Fibroblast of skin of scalp (primary cell): ENCODE results near the gene CEP104.

Source experiments
- DNase-seq: peaks from one replicate; pipeline ENCODE4 v3.0.0-alpha.2; 2013

The CEP104 gene

DNA sequence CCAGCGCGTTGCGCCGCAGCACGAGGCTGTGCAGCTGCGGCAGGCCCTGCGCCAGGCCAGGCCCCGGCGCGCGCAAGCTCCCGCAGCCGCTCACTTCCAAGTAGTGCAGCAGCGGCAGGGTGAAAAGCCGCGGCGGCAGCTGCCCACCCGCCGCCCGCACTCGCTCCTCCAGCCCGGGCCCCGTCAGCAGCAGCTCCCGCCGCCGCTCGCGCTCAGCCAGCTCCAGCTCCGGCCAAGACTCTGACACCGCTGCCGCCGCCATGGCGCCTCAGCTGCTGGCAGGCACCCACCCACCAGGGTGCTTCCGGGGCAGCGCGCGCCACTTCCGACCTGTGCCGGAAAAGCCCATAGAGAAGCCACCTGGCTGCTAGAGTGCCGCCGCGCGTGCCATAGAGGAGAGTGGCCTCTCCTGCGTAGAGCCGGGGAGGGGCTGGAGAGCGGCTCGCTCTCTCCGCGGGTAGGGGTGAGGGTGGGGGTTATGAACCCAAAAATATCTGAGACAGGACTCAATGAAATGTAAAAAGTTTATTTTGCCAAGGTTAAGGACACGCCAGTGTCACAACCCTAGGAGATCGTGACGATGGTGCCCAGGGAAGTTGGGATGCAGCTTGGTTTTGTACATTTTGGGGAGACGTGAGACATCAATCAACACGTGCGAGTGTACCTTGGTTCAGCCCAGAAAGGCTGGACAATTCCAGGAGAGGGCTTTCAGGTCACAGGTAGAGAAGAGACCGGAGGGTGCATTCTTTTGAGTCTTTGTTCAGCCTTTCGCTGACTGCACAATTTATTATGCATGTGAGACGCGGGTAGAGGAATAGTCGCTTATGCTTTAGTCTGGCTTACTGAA, 60.6 kb downstream of the CEP104 start, which contains the start of gene LRRC47:
LRRC47 (minus strand) TSS at position 284 of the 847 bp plus-strand sequence; CDS start at position 262, 22 bp downstream.
- peak; percentile 90 for DNase-seq

DNA sequence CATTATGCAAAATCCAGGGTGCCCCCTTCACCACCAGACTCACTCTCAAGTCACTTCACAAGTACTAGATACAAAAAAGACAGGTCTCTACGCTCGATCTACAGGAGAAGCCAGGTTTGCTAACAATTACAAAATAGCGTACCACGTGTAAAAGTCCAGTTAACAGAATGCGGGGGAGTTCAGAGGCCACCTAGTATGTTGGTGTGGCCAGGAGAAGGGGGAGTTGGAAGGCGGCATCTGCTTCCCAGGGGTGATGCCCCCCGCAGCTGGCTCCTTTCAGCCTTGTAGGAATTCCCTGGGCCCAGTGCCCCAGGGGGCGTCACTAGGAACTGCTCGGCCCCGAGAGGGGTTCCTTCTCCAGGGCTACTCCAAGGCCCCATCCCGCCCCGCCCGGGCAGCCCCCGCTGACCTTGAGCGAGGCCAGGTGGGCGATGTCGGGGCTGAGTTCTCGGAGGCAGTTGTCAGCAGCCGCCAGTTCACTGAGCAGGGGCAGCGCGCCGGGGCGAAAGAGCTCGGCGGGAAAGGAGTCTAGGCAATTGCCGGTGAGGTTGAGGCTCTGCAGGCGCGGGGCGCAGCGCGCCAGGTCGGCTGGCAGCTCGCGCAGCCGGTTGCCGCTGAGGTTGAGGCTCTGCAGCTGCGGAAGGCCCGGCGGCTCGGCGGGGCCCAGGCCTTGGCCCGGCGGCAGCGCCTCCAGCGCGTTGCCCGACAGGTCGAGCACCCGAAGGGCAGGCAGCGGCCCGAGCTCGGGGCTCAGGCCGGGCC, 61.4 kb downstream of the CEP104 start:
- DNase-seq = no peak

DNA sequence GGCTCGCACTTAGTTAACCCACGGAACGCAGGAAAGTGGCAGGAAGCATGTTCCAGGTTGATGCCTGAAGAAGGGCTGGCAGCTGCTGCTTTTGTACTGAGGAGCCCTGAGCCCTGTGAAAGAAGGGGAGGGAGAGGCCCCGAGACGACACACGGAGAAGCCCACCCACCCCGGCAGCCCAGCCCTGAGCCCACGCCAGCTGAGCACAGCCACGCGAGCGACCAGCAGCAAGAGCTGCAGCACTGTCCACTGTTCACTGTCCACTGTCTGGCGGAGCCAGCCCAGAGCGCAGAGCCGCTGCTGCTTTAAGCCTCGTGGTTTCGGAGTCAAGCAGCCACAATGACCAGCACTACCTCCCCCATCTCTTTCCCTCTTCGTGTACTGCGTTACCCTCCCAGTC, 66.1 kb downstream of the CEP104 start:
- DNase-seq = no peak

DNA sequence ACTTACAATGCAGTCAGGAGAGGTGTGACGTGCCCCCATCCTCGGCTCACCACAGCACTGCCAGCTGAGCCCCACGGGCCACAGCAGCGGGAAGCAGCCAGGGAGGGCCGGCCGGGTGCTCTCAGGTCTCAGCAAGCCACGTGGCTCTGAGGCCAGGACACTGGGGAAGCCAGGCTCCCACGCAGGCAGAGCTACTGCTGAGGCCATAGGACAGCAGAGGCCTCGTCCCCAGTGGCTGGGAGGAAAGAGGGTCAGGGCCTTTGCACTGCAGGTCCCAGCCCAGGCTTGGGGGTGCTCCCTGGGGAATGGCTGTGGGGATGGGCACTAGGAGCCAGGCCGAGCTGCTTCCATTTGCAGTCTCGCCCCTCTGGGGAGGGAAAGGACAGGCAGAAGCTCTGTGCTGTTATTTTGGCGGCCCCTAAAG, 66.5 kb downstream of the CEP104 start:
- no peak for DNase-seq

DNA sequence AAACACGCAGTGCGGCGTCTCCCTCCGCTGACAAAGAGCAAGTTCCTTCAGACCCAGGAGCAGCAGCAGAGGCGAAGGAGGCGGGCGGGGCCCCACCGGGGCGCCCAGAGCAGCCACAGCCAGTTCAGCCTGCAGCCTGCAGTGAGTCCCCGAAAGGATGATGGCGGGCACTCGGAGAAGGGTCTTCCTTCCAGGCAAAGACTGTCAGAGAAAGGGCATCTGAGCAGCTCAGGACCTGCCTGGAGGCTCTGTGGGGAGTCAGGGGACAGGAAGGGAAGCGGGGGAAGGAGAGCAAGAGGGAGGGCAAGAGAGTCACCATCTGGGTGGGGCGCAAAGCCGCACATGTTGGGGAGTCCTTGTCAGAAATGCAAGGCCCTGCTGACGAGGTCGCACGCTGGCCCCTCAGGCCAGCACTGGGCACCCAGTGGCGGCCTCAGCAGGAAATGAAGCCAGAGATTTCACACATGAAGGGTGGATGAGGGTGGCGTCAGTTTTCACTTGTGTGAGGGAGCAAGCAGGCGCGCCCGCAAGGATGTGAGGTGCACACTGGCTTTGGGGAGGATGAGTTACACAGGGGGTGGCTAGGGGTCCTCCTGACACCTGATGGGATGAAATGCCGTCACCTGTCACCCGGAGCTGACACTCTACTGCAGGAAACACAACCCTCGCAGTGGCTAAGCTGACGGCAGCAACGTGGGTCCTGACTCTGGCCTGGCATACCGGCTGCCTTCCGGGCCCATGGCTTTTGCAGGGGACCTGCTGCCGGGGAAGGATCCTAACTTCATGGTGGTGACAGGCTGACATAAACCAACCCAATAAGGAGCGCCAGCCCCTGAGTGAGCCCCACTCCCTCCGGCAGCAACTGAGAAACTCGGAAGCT, 67.3 kb downstream of the CEP104 start:
- no peak for DNase-seq

DNA sequence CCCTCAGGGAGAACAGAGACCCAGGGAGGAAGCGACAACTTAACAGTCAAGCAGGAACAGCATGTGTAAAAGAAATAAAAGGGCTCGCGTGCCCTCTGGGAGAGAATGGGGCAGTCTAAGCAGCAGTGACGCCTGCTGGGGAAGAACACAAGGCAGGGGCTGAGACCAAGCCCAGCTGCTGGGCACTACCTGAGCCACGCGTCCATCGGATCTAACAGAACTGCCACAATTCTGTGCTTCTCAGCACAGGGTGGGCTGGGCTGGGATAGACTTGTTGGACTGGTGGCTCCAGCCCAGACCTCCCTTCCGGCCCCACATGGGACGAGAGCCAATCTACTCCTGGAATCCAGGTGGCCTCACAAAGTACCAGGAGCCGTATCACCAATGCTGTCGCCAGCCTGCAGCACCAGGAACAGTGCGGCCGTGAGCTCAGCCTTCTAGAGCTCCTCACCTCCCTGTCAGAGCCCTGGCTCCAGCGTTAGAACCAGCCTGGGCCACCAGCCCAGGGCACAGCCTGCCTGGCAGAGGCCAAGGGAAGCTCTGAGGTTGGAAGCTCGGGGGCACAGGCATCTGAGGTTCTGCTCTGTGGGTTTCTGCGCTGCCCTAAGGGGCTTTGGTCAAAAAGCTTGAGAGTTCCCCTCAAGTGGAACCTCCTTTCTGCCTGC, 68.1 kb downstream of the CEP104 start:
- DNase-seq = no peak

DNA sequence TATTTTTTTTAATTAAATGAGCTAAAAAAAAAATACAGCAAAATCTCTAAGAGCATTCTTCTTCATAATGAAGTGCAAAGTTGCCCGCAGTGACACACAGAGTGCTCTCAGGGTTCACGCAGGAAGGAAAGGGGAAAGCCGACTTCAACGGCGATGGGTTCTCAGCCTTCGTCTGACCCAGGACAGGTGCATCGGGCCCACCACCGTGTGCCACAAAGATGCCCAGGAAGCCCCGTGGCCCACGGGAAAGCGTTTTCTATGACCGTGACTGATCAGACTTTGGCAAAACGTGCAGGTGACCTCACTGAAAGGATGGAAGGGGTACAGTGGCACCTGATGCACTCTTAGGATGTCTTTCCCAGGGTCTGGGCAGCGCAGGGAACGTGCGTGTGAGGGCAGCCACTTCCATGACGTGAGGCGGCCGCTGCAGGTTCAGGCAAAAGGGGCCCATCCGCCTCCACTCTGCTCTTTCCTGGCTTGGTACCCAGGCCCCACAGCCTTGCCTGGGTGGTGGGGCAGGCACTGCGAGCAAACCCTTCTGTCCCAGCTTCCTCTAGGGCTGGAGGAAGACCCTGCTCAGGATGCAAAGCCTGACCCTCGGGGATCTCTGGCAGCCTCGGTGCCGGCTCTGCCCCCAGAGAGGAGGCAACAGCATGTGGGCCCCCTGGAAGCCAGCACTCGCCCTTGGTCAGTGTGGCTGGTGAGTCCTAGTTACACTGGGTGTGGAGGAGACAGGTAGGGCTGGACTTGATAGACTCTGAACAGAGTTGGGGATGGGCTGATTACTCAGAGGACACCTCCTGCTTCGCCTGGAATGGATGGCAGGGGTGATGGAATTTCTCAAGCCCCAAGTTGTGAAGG, 69.0 kb downstream of the CEP104 start:
- no peak for DNase-seq

DNA sequence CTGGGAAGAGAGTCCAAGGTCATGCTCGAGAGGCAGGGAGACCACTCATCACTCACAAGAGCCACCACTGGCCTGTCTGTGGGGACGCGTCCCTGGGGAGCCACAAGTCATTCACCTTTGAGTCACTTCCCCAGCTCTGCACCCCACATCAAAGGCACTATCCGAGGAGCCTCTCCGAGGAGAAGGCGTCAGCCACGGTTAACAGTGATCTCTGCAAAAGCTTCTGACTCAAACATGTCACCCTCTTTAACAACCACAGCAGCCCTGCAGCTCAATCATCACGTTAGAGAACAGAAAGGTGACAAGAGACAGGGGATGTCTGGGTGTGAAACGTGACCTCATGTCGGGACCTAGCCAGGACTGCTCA, 69.7 kb downstream of the CEP104 start:
- DNase-seq = no peak

DNA sequence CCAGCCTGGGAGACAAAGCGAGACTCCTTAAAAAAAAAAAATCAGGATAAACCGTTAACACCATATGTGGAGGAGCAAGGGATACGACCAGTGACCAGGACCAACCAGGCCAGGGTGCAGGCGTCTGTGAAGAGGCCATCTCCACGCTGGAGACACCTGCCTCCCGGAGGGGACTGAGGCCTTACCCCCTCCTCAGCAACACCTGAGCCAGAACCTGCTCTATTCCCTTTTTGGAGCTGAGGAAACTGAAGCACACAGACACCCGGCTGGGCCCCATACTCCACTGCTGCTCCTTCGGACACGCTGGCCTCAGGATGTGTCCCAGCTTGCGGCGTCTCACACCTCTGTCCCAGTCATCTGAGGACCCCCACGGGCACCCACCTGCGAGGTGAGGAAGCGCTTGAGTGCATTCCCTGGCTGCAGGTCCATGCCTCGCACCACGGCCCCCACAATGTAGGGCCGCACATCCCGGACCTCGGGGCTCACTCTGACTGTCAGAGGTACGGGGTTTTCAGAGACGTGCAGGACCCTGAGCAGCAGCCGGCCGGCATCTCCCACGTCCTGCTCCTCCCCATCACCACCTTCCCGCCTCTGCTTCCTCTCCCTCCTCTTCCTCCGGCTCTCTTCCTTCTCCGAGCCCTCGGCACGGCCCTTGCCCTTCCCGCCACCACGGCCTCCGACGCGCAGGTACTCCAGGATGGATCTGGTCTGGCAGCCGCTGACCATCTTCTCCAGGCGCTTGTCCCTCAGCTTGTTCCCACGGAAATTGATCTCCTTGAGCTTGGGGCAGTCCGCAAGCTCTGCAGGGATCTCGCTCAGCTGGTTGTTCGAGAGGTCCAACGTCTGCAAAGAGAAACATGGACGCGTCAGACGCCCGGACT, 70.3 kb downstream of the CEP104 start:
- DNase-seq = no peak

DNA sequence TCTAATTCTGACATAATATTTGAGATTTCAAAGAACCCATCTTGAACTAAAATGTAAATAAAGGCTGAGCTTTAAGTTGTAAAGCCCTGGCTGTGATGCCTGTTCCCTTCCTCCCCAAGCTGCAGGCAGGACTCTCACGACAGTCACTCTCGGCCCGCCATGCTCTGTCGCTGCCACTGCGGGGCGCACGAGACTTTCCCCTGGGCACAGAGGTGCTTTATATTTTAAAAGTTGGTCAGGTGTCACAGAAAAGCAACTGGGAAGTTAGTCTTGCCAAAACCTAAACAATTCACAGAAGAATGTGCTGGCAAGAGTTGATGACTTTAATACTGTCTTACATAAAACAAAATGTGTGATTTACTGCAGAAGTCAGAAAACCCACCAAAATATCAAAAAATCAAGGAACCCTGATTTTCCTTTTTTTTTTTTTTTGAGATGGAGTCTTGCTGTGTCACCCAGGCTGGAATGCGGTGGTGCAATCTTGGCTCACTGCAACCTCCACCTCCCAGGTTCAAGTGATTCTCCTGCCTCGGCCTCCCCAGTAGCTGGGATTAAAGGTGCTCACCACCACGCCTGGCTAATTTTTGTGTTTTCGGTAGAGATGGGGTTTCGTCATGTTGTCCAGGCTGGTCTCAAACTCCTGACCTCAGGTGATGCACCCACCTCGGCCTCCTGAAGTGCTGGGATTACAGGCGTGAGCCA, 71.4 kb downstream of the CEP104 start:
- DNase-seq = no peak

DNA sequence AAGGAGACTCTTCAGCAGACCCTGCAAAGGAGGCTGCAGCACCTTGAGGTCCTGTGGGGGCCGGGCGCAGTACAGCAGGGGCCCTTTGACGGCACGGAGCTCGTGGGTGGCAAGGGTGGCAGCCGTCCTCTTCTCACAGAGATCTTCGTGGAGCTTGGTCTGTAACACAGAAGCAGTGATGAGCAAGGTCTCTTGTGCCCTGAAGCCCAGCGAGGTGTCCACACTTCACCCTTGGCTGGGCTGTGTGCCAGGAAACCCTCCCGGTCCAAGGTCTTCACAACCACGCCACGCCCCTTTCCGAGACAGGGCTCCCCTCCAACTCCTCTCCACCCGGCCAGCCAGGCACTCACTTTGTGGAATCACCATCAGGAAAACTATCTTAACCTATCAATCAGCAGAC, 72.0 kb downstream of the CEP104 start:
- no peak for DNase-seq

DNA sequence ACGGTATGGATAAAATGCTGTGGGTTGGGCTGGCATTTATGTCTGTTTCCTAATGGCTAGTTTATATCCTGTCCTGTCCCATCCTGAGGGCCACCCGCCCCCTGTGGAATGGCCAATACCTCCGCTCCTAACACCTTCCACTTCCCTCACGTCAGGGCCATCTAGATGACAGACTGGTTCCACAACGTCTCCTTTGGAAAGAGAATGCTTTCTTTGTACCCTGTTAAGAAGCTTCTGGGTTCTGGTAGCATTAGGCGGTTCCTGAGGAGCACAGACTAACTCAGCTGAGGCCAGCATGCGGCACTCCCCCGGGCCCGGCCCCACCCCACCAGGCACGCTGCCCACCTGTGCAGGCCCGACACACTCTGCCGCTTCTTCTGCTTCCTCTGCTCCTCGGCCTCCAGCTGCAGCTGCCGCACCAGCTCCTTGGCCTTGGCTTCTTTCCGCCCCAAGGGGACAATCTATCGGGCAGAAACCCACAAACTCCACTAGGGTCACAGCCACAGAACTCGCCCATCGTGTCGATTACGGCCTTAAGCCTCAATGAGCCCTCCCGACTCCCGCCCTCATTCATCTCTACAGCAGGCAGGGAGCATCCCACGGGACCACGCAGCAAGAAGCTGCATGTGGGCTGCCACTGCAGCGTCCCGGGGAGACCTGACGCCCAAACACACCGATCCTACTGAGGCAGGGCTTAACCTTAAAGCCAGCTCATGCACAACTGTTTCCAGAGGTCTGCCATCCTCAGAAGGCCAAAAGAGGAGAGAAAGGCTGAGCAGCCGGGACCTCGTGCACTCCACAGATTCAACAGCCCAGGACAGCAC, 73.1 kb downstream of the CEP104 start:
- DNase-seq = no peak

DNA sequence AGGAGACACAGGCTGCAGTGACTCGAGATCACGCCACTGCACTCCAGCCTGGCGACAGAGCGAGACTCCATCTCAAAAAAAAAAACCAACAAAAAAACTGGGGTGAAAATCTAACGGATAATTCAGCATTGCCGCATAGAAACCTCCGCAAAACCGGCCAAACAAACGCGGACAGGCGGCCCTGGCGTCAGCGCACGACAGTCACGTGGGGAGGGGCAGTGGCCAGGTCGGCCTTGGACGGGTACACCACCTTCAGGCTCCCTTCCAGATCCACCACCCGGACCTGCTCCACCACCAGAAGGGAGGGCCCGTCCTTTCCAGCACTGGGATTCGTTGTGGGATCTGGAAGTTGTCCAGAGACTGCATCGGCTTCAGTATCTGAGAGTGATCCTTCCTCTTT, 76.1 kb downstream of the CEP104 start:
- DNase-seq = no peak

DNA sequence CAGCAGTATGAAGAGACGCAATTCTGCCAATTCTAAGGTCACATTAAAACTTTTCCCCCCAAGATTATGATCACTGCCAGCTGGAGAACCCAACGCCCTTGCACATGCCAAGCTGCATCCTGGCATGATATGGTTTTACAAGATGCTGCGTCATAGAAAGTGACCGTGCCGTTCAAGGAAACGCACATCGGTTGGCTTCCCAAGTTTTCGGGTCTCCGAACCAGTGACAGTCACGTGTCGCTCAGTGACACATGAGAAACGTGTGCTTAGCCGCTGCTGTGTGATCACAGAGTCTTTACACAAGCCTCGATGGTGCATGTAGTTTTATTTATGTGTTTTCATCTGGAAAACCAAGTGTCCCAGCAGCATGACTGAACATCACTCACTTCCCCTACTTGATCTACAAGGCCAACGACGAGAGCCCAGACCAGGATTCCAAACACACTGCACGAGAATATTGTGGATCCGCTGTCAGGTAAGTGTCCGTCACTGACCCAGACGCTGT, 77.0 kb downstream of the CEP104 start:
- no peak for DNase-seq

DNA sequence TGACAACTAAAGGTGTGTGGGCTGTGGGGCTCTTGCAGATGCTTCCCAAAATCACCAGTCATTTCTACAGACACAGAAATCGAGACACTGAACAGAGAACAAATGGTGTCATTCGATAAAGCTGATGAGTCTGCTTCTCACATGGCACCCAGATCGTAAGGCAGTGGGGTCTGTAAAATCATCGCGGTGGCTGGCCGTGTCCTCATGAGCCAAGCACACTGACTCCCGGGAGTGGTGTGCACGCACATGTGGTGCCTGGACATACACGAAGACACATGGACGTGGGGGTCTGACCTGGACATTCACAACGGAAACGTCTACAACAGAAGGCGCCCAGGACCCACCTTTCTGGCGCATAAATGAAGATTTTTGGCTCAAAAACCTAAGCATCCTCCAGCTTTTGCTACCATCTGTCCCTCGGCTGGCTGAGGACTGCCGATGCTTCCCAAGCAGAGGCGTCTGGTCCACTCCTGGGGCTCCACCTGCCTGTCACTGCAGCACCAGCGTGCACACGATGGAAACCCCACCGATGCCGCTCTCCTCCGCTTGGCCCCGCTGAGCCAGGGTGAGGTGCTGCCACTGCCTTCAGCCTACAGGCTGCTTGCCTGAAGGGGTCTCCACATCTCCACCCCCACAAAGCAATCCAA, 77.6 kb downstream of the CEP104 start:
- DNase-seq = no peak

DNA sequence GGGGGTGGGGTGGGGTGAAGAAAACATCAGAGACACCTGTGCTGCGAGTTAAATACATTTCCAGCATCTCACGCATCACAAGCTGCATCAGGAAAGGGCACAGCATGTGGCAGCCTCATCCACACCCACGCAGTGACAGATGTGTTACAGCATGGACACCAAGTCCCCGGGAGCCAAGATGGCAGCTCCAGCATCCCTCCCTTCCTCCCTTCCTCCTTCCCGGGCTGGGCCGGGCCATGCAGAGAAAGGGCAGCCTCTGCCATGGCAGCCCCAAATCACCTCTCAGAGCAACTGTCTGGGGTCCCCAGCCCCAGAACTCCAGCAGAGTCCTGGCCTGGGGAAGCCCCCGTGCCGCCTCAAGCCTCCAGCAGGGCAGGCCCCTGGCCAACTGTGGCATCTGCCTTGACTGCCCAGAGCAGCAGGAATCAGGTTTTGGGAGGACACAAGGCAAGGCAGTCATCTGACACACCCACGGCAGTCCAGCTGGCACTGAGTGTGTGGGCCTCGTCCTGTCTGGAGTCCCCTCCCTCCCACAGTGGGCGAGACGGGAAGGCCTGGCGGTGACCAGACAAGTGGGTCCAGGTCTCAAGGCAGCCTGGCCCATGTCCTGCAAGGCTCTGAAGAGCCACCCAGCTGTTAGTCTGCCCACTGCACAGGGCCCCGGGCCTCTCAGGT, 78.3 kb downstream of the CEP104 start:
- no peak for DNase-seq
